ENCODE measurements around the gene GALK1. TPM values are rescaled to one million over a fixed set of nuclear protein-coding genes. Genes with fewer than 3 reads are reported as not detected.

The GALK1 gene
- total and polyA plus RNA-seq, 2 of the 13 experiments (the other 11 are each of a cell fraction or from before 2014, with no cell fraction given): 59.9 to 93.6 TPM

- TF ChIP-seq PAXIP1 (CRISPR knock-in tag; conservative IDR thresholded peaks at IDR 0.05) (peak; percentile 70), HMGXB4 (CRISPR knock-in tag; IDR thresholded peaks at IDR 0.05; ENCODE audit: borderline replicate concordance in 1 of 2, low read depth in 1 of 2) (peak; percentile 28 to 72; a peak in 3 of 4 replicates), PITX1 (CRISPR knock-in tag; IDR thresholded peaks at IDR 0.05) (peak; percentile 23), ZNF761 (CRISPR knock-in tag; conservative IDR thresholded peaks at IDR 0.05) (0 out of 2 replicates have a peak, but pooled peaks have one; percentile 42), ZNF362 (CRISPR knock-in tag; IDR thresholded peaks at IDR 0.05; ENCODE audit: borderline replicate concordance) (peak; percentile 54; the same call in 1 of the 2 replicates), ZBTB46 (CRISPR knock-in tag; IDR thresholded peaks at IDR 0.05; ENCODE audit: borderline replicate concordance) (0 out of 2 replicates have a peak, but pooled peaks have one; percentile 69), ZNF225 (CRISPR knock-in tag; IDR thresholded peaks at IDR 0.05) (no peak), NCOA1 (CRISPR knock-in tag; IDR thresholded peaks at IDR 0.05) (0 out of 2 replicates have a peak, but pooled peaks have one; percentile 33), ARID5B (CRISPR knock-in tag; IDR thresholded peaks at IDR 0.05) (no peak; the same call in 1 of the 2 replicates), ZNF709 (CRISPR knock-in tag; IDR thresholded peaks at IDR 0.05) (0 out of 2 replicates have a peak, but pooled peaks have one; percentile 18), MLX (CRISPR knock-in tag; IDR thresholded peaks at IDR 0.05) (no peak), STAG1 (CRISPR knock-in tag; IDR thresholded peaks at IDR 0.05) (peak; percentile 47), ZNF446 (CRISPR knock-in tag; IDR thresholded peaks at IDR 0.05) (no peak; the same call in 1 of the 2 replicates)
These were observed 6.6 kb upstream of the GALK1 start (continued) for GRCh38 chr17:75771334-75772281.

Data from HepG2 (cell line).